ENCODE data around the gene CSK. TPM values are rescaled to one million over a fixed set of nuclear protein-coding genes. Genes with fewer than 3 reads are reported as not detected.
A peak's percentile ranks its signal among the peaks of the same experiment; 100 is the strongest.

CSK gene
- 10 to 100 TPM; 64.3 to 68.5 TPM for total RNA-seq
- 47.2 TPM for polyA plus RNA-seq (2013, experiment 1 of 2)
- 45.1 TPM for polyA plus RNA-seq (2013, experiment 2 of 2)
- long read RNA-seq, experiment 1, transcript CSK-201 (13 exons, 2,767 nt): major isoform, 10 of 28 reads
- long read RNA-seq, experiment 1, partial matches to known transcripts: 11 of 28 reads
- long read RNA-seq, experiment 1, other reads (novel, unspliced or antisense): 7 of 28 reads
- long read RNA-seq, experiment 2, transcript CSK-201 (13 exons, 2,767 nt): major isoform, 30 of 55 reads
- long read RNA-seq, experiment 2, partial matches to known transcripts: 15 of 55 reads
- long read RNA-seq, experiment 2, other reads (novel, unspliced or antisense): 6 of 55 reads
- long read RNA-seq, experiment 3, transcript CSK-201 (13 exons, 2,767 nt): minor isoform, 8 of 25 reads
- long read RNA-seq, experiment 3, transcript CSK-202 (14 exons, 1,900 nt): major isoform, 9 of 25 reads
- long read RNA-seq, experiment 3, partial matches to known transcripts: 6 of 25 reads
- long read RNA-seq, experiment 3, other reads (novel, unspliced or antisense): 2 of 25 reads
- long read RNA-seq, experiment 4, partial matches to known transcripts: 0 of 2 reads
- long read RNA-seq, experiment 4, other reads (novel, unspliced or antisense): 0 of 2 reads

GRCh38 chr15:74781431-74782258, at the start of gene CSK:
Gene CSK, plus strand, starts transcription at chr15:74782080. Its CDS starts 16,218 bp downstream, at chr15:74798298.
- no peaks in the 10 kb centered on the region for H3K27me3 ChIP-seq (ENCODE audit: control insufficient read depth, insufficient read depth, low read length, poor library complexity, severe bottlenecking)
- peaks cover 2% of the 10 kb centered on the region for H3K36me3 Mint-ChIP-seq (ENCODE audit: low read depth)
- H3K9ac ChIP-seq (ENCODE audit: extremely low read depth, low read length, poor library complexity, severe bottlenecking): peak within 1 kb of the TSS; percentile 62
- H3K36me3 ChIP-seq (ENCODE audit: control insufficient read depth, insufficient read depth, low read length): peaks cover 10% of the 10 kb centered on the region
- WGBS, 2 experiments (ENCODE audit: insufficient coverage in 1 of 2, insufficient read length in 1 of 2): 6 to 12% methylated on average over 21 to 74 of the region's 74 CpGs
- no peaks in the 10 kb centered on the region for H3K9me3 ChIP-seq (ENCODE audit: control insufficient read depth, low read length)
- H3K4me3 Mint-ChIP-seq: peak within 1 kb of the TSS; percentile 80
- H3K27me3 Mint-ChIP-seq (ENCODE audit: insufficient read depth): peaks cover 16% of the 10 kb centered on the region
- peak within 1 kb of the TSS; percentile 58 for H3K27ac Mint-ChIP-seq
- DNase-seq: peak; percentile 83
- peaks cover 15% of the 10 kb centered on the region for H3K4me1 ChIP-seq (ENCODE audit: control insufficient read depth, insufficient read depth, low read length)
- H3K4me3 ChIP-seq (ENCODE audit: low read length): peak within 1 kb of the TSS; percentile 86
- peak; percentile 70 for TF ChIP-seq CTCF (conservative IDR thresholded peaks at IDR 0.05)
- peak within 1 kb of the TSS; percentile 22 for H3K27ac ChIP-seq (ENCODE audit: low read depth, low read length)
- H3K4me1 Mint-ChIP-seq: peaks cover 35% of the 10 kb centered on the region
- H3K9me3 Mint-ChIP-seq: no peaks in the 10 kb centered on the region

- Histone ChIP-seq H3K9ac (ENCODE audit: extremely low read depth, low read length, poor library complexity, severe bottlenecking) (no peak overlapping the region), H3K36me3 (ENCODE audit: control insufficient read depth, insufficient read depth, low read length) (no peaks in the 10 kb centered on the region), H3K27ac (ENCODE audit: low read depth, low read length) (no peak overlapping the region), H3K4me1 (ENCODE audit: control insufficient read depth, insufficient read depth, low read length) (no peaks in the 10 kb centered on the region), H3K4me3 (ENCODE audit: low read length) (no peak overlapping the region), H3K9me3 (ENCODE audit: control insufficient read depth, low read length) (no peaks in the 10 kb centered on the region), H3K27me3 (ENCODE audit: control insufficient read depth, insufficient read depth, low read length, poor library complexity, severe bottlenecking) (peaks cover 22% of the 10 kb centered on the region)
- H3K9me3 Mint-ChIP-seq: peaks cover 7% of the 10 kb centered on the region
- H3K27ac Mint-ChIP-seq: no peak overlapping the region
- no peaks in the 10 kb centered on the region for H3K4me1 Mint-ChIP-seq
- DNase-seq: no peak
- H3K36me3 Mint-ChIP-seq (ENCODE audit: low read depth): no peaks in the 10 kb centered on the region
- WGBS, 2 experiments (ENCODE audit: insufficient coverage in 1 of 2, insufficient read length in 1 of 2): 83 to 94% methylated on average over 1 to 5 of the region's 5 CpGs
- H3K27me3 Mint-ChIP-seq (ENCODE audit: insufficient read depth): peaks cover 60% of the 10 kb centered on the region
- no peak overlapping the region for H3K4me3 Mint-ChIP-seq
- TF ChIP-seq CTCF (conservative IDR thresholded peaks at IDR 0.05): no peak
These were observed 49.0 kb upstream of the CSK start for GRCh38 chr15:74732846-74733245.

GRCh38 chr15:74733269-74733668, 48.6 kb upstream of the CSK start:
- no peak for TF ChIP-seq CTCF (conservative IDR thresholded peaks at IDR 0.05)
- Histone ChIP-seq H3K36me3 (ENCODE audit: control insufficient read depth, insufficient read depth, low read length) (no peaks in the 10 kb centered on the region), H3K27ac (ENCODE audit: low read depth, low read length) (no peak overlapping the region), H3K4me1 (ENCODE audit: control insufficient read depth, insufficient read depth, low read length) (no peaks in the 10 kb centered on the region), H3K27me3 (ENCODE audit: control insufficient read depth, insufficient read depth, low read length, poor library complexity, severe bottlenecking) (peaks cover 20% of the 10 kb centered on the region), H3K9ac (ENCODE audit: extremely low read depth, low read length, poor library complexity, severe bottlenecking) (no peak overlapping the region), H3K4me3 (ENCODE audit: low read length) (no peak overlapping the region), H3K9me3 (ENCODE audit: control insufficient read depth, low read length) (no peaks in the 10 kb centered on the region)
- Mint-ChIP-seq H3K36me3 (ENCODE audit: low read depth) (no peaks in the 10 kb centered on the region), H3K4me3 (no peak overlapping the region), H3K4me1 (no peaks in the 10 kb centered on the region), H3K27ac (no peak overlapping the region), H3K9me3 (peaks cover 4% of the 10 kb centered on the region), H3K27me3 (ENCODE audit: insufficient read depth) (peaks cover 57% of the 10 kb centered on the region)
- 92 to 94% methylated on average over 3 of the region's 3 CpGs for WGBS, 2 experiments (ENCODE audit: insufficient coverage in 1 of 2, insufficient read length in 1 of 2)
- DNase-seq: no peak

Data from endodermal cell (in vitro differentiated cells).